HepG2 (cell line): Measurements from ENCODE around the gene ARTN. TPM values are rescaled to one million over a fixed set of nuclear protein-coding genes. Genes with fewer than 3 reads are reported as not detected.
A peak's percentile ranks its signal among the peaks of the same experiment; 100 is the strongest.

ENCODE experiments used
- CBX1 ChIP-seq: IDR thresholded peaks from one replicate; pipeline ENCODE4 v1.6.1; 2016; ENCODE audit warnings: antibody characterized with exemption, low read depth
- CERS6 ChIP-seq: sonication (generic); formaldehyde crosslinking; IDR thresholded peaks from 2 replicates; pipeline ENCODE4 v1.5.0; 2020; ENCODE audit warnings: missing genetic modification reagents
- CREBL2 ChIP-seq: sonication (generic); formaldehyde crosslinking; IDR thresholded peaks from 2 replicates; pipeline ENCODE4 v1.8.1; 2023; ENCODE audit warnings: missing genetic modification reagents, mild to moderate bottlenecking, borderline replicate concordance
- FOXK1 ChIP-seq: sonication (generic); formaldehyde crosslinking; IDR thresholded peaks from 2 replicates; pipeline ENCODE4 v1.4.0; 2020; ENCODE audit warnings: low read depth, missing genetic modification reagents, borderline replicate concordance
- MIER3 ChIP-seq: IDR thresholded peaks from 2 replicates; pipeline ENCODE4 v1.6.1; 2016; ENCODE audit warnings: missing compliant biosample characterization, borderline replicate concordance
- MLLT10 ChIP-seq: sonication (generic); formaldehyde crosslinking; IDR thresholded peaks from 2 replicates; pipeline ENCODE4 v1.4.0; 2020; ENCODE audit warnings: missing genetic modification reagents
- MYPOP ChIP-seq: sonication (generic); formaldehyde crosslinking; IDR thresholded peaks from 2 replicates; pipeline ENCODE4 v1.8.1; 2023; ENCODE audit warnings: mild to moderate bottlenecking, moderate library complexity, missing genetic modification reagents
- NFKBIZ ChIP-seq: IDR thresholded peaks from 2 replicates; pipeline ENCODE4 v1.6.1; 2018; ENCODE audit warnings: missing genetic modification reagents, missing compliant biosample characterization
- PBX3 ChIP-seq: sonication (generic); formaldehyde crosslinking; IDR thresholded peaks from 2 replicates; pipeline ENCODE4 v1.8.1; 2023; ENCODE audit warnings: missing genetic modification reagents, inconsistent platforms, borderline replicate concordance
- RARA ChIP-seq: IDR thresholded peaks from 2 replicates; pipeline ENCODE4 v1.6.1; 2016; ENCODE audit warnings: missing genetic modification reagents, missing compliant biosample characterization
- RFX1 ChIP-seq: fragments of 450-650 bp; IDR thresholded peaks from 2 replicates; pipeline ENCODE4 v1.6.1; 2017
- RXRB ChIP-seq: IDR thresholded peaks from 2 replicates; pipeline ENCODE4 v1.6.1; 2016; ENCODE audit warnings: borderline replicate concordance, missing genetic modification reagents, missing compliant biosample characterization
- STAG1 ChIP-seq: sonication (generic); formaldehyde crosslinking; IDR thresholded peaks from 2 replicates; pipeline ENCODE4 v1.4.0; 2020; ENCODE audit warnings: missing genetic modification reagents
- TAF1 ChIP-seq: sonication (generic); formaldehyde crosslinking; IDR thresholded peaks from 2 replicates; pipeline ENCODE4 v1.4.0; 2020; ENCODE audit warnings: missing genetic modification reagents
- THAP11 ChIP-seq: IDR thresholded peaks from 2 replicates; pipeline ENCODE4 v1.6.1; 2016; ENCODE audit warnings: missing biosample characterization, missing genetic modification reagents
- ZBTB34 ChIP-seq: sonication (generic); formaldehyde crosslinking; IDR thresholded peaks from 2 replicates; pipeline ENCODE4 v1.8.0; 2022; ENCODE audit warnings: mild to moderate bottlenecking, missing genetic modification reagents
- ZBTB4 ChIP-seq: sonication (generic); formaldehyde crosslinking; IDR thresholded peaks from 2 replicates; pipeline ENCODE4 v1.4.0; 2020; ENCODE audit warnings: missing genetic modification reagents, mild to moderate bottlenecking, borderline replicate concordance
- ZFP91 ChIP-seq: sonication (generic); formaldehyde crosslinking; IDR thresholded peaks from 2 replicates; pipeline ENCODE4 v1.9.0; 2022; ENCODE audit warnings: missing genetic modification reagents, mild to moderate bottlenecking, borderline replicate concordance
- ZNF761 ChIP-seq: sonication (generic); formaldehyde crosslinking; conservative IDR thresholded peaks from 2 replicates; pipeline ENCODE4 v1.4.0; 2020; ENCODE audit warnings: mild to moderate bottlenecking, missing genetic modification reagents
- polyA plus RNA-seq, 8 experiments: library from polyadenylated mRNA; depleted of rRNA in 3 of 8; stranded (reverse) in 7 of 8; unstranded in 1 of 8; fragments of >200 nt; fragmentation: Illumina TruSeq in 4 of 8; extraction: Trizol in 4 of 8; gene quantifications; 2 replicates each; pipeline versions ENCODE4 v1.2.1 to v1.2.3, GENCODE V29; 2011 to 2016; ENCODE audit warnings: low read depth in 4 of 8, missing spikeins in 1 of 8, mixed read lengths in 1 of 8; ENCODE audit not compliant: insufficient read depth in 1 of 8
- total RNA-seq, 5 experiments: library from RNA; depleted of rRNA; stranded (reverse); fragments of >200 nt; fragmentation: Illumina TruSeq; extraction: Trizol; gene quantifications; 2 replicates each; pipeline ENCODE4 v1.2.3, GENCODE V29; 2016; ENCODE audit warnings: low read depth in 1 of 5

ARTN gene
- total and polyA plus RNA-seq, 2 of the 13 experiments (the other 11 are each of a cell fraction or from before 2014, with no cell fraction given) = 0.11 to 0.62 TPM

- TF ChIP-seq CERS6 = no peak
- no peak for TF ChIP-seq NFKBIZ (CRISPR knock-in tag)
- 0 out of 2 replicates have a peak, but pooled peaks have one; percentile 26 for TF ChIP-seq MYPOP
- no peak for TF ChIP-seq RFX1
- TF ChIP-seq CBX1 = no peak
- no peak for TF ChIP-seq ZNF761 (CRISPR knock-in tag)
- no peak for TF ChIP-seq ZBTB4 (CRISPR knock-in tag)
- peak; percentile 94 for TF ChIP-seq FOXK1 (CRISPR knock-in tag)
- TF ChIP-seq ZFP91 (CRISPR knock-in tag) = no peak; the same call in 1 of the 2 replicates
- no peak for TF ChIP-seq PBX3 (CRISPR knock-in tag)
- no peak for TF ChIP-seq MIER3 (CRISPR knock-in tag)
- peak; percentile 99 for TF ChIP-seq THAP11 (CRISPR knock-in tag)
- TF ChIP-seq CREBL2 (CRISPR knock-in tag) = no peak
- TF ChIP-seq MLLT10 (CRISPR knock-in tag) = no peak
- 0 out of 2 replicates have a peak, but pooled peaks have one; percentile 21 for TF ChIP-seq TAF1 (CRISPR knock-in tag)
- no peak for TF ChIP-seq RXRB (CRISPR knock-in tag)
- no peak for TF ChIP-seq STAG1 (CRISPR knock-in tag)
- TF ChIP-seq RARA = no peak
- no peak for TF ChIP-seq ZBTB34
These were observed 36.3 kb downstream of the ARTN start, which contains the start of gene DPH2 (continued) for GRCh38 chr1:43969746-43970466.
